NK-92 (cell line): ENCODE results near the gene STAT5B.

ENCODE experiments used
- DNase-seq: peaks from one replicate; lab custom pipeline; 2025; ENCODE audit not compliant: unreplicated experiment; lab: John Stamatoyannopoulos, UW

The STAT5B gene

GRCh38 chr17:42286411-42287221 is 10.4 kb upstream of the STAT5B start:
- no peak for DNase-seq

- DNase-seq, result no peak
Observed at GRCh38 chr17:42285346-42286050, 9.3 kb upstream of the STAT5B start.

- DNase-seq, result no peak
Observed at GRCh38 chr17:42284566-42284965, 8.4 kb upstream of the STAT5B start.

- no peak for DNase-seq
Observed at GRCh38 chr17:42284024-42284369, 7.8 kb upstream of the STAT5B start.

- DNase-seq, result no peak
Observed at GRCh38 chr17:42283241-42284023, 7.2 kb upstream of the STAT5B start.

DNA sequence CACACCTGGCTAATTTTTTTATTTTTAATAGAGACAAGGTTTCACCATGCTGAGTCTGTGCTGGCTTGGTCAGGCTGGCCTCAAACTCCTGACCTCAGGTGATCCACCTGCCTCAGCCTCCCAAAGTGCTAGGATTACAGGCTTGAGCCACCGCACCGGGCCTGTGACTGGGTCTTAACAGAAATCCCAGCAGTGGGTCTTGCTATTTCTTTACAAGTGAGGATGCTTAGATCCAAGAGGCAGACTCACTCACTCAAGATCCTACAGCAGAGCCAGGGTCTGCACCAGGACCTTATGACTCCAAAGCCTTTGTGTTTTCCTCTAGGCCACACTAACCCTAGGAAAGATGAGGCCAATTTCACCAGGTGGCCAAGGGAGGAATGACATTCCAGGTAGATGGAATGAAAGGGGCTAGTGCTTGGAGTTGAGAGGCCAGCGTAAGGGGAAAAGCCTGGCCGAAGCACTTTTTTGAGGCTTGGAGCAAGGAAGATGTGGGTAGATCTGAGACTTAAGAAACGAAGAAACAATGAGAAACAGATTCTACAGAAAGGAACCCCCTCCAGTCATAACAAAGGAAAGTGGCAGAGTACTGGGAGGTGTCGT is 6.4 kb upstream of the STAT5B start:
- no peak for DNase-seq

- DNase-seq, result no peak
Observed at GRCh38 chr17:42281571-42282096, 5.4 kb upstream of the STAT5B start.

- DNase-seq, result no peak
Observed at GRCh38 chr17:42279776-42280630, 3.8 kb upstream of the STAT5B start.

GRCh38 chr17:42277342-42277712 is 1.1 kb upstream of the STAT5B start:
- no peak for DNase-seq

DNA sequence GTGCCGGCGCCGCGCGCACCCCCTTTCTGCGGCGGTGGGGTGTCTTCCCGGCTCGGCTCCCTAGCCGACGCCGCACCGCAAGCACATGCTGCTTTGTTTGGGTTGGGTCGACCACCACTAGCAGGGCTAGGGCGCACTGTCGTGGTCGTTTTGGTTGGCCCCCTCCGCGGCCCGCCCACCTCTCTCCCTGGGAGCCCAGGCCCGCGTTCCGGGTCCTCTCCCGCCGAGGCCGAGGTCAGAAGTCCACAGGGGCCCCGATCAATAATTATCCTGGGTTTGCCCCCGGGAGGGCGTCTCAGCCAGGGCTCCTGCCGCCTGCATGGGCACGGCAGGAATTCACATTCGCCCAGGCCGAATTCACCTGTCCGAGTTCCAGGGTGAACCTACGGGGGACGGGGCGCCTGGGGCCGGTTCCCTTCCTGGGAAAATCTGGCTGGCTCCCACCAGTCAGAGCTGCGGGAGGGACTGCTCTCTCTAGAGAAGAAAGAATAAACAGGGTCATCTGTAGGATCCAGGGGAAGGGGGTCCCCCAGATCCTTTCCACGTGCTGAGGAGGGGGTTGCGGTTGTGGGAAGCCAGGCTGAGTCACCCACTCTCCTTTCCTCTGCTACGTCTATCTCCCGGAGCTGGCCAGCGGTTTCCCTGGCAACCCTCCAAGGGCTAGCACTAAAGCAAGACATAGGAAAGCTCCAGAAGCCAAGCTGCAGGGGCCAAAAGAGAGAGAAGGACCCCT is 584 bp upstream of the STAT5B start:
- no peak for DNase-seq

DNA sequence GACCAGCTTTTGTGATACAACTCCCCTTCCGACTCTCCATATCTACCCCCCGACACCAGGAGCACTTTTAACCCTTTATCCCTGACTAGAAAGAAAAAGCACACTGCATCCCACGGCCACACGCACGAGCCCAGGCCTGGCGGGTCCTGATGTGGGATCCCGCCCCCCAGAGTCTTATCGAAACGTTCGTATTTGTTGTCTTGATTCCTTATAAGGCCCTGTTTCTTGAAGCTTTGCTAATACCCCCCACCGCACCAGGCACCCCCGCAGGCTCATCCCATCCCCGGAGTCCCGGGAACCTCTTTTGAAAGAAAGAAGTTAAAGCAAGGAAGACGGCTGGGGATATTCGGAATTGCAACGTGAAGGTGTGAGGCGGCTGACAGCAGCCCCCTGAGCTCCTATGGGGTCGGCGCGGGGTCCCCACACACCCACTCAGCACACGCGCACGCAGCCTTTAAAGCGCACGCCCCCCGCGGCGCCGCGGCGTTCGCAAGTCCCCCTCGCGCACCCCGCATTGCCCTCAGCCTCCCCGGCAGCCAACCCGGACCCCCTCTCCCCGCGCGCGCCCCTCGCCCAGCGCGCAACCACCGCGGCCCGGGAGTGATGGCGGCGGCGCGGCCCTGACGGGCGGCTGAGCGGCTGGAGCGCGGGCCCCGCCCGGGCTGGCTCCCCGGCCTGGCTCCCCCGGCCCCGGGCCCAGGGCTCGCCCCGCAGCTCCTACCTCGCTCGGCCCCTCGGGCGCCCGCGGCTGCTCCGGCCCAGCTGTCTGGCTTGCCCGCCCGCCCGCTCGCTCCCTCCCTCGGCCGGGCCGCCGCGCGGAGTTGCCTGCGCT is 448 bp downstream of the STAT5B start:
- no peak for DNase-seq

DNA sequence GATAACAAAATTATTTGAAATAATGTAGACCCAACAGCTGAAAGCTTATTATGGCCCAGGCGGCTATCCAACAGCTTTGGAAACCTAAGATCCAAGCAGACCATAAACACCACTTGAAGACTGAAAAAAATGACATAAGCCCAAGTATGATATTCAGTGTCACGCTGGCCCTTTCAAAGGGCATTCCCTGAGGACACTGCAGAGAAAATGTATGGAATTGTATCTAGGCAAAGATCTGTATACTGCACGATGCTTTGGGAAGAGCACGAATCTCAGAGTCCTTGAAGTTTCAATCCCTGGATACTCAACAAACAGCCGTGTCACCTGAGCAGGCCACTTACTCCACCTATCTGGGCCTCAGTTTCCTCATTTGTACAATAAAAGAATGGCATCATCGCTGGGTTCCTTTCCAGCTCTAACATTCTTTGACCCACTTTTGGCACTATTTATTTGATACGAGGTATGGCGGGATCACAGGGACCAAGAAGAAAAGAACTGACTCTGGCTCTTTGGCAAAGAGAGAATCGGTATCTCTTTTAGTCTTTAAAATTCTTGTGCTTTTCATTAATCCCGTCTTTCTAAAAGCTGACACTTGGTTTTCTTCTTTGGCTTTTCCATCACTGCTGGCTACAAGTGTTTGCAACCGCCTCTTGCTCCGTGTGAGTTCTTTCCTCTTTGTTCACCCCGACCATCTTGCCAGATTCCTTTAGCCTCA is 1.2 kb downstream of the STAT5B start:
- no peak for DNase-seq

- DNase-seq, result no peak
Observed at GRCh38 chr17:42274253-42274542, 2.0 kb downstream of the STAT5B start.

- DNase-seq, result no peak
Observed at GRCh38 chr17:42273474-42274252, 2.5 kb downstream of the STAT5B start.

- no peak for DNase-seq
Observed at GRCh38 chr17:42272162-42272907, 3.9 kb downstream of the STAT5B start.

DNA sequence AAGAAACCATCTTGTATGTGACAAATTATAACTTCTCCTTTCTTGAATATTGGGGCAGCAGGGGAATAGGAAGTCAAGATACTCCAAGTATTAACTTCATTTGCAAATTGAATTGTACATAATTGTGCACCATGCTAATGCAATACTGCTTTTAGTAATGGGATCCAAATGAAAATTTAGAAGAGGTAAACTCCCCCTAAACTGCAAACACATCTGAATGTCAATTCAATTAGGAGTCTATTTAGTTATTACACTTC is 4.5 kb downstream of the STAT5B start:
- no peak for DNase-seq
